HL-60/S4 treated with retinoic acid at 250 ng/mL for 4 days and 3 days (cell line): ENCODE results near the gene FLNC.

ENCODE experiments used
- in situ Hi-C: fragments of 300-500 bp; cut with MboI; formaldehyde crosslinking; loops from 2 replicates; pipeline ENCODE4 v1.7.0; 2022; ENCODE audit warnings: low sequenced_read_pairs

Gene FLNC

GRCh38 chr7:128875523-128875948 is 45.3 kb downstream of the FLNC start:
- in situ Hi-C loops: loop anchor here (25.0 kb wide), 1 partner anchor 263 kb away; no protein-coding TSS in a partner anchor

GRCh38 chr7:128876127-128876526 is 45.9 kb downstream of the FLNC start:
- in situ Hi-C loops: loop anchor here (25.0 kb wide), 1 partner anchor 264 kb away; no protein-coding TSS in a partner anchor

GRCh38 chr7:128876586-128876977 is 46.4 kb downstream of the FLNC start:
- in situ Hi-C loops: loop anchor here (25.0 kb wide), 1 partner anchor 264 kb away; no protein-coding TSS in a partner anchor

- in situ Hi-C loops: loop anchor here (25.0 kb wide), 1 partner anchor 265 kb away; no protein-coding TSS in a partner anchor
Measured at GRCh38 chr7:128876978-128877755, 47.0 kb downstream of the FLNC start.

- in situ Hi-C loops: loop anchor here (25.0 kb wide), 1 partner anchor 265 kb away; no protein-coding TSS in a partner anchor
Measured at GRCh38 chr7:128877756-128878120, 47.5 kb downstream of the FLNC start.

GRCh38 chr7:128878226-128879105 is 48.3 kb downstream of the FLNC start:
- in situ Hi-C loops: loop anchor here (25.0 kb wide), 1 partner anchor 266 kb away; no protein-coding TSS in a partner anchor

GRCh38 chr7:128879461-128879938 is 49.3 kb downstream of the FLNC start:
- in situ Hi-C loops: loop anchor here (25.0 kb wide), 1 partner anchor 267 kb away; no protein-coding TSS in a partner anchor

- in situ Hi-C loops: loop anchor here (25.0 kb wide), 1 partner anchor 268 kb away; no protein-coding TSS in a partner anchor
Measured at GRCh38 chr7:128879939-128880746, 49.9 kb downstream of the FLNC start.

- in situ Hi-C loops: loop anchor here (25.0 kb wide), 1 partner anchor 269 kb away; no protein-coding TSS in a partner anchor
Measured at GRCh38 chr7:128880791-128881457, 50.7 kb downstream of the FLNC start.

GRCh38 chr7:128881458-128882125 is 51.4 kb downstream of the FLNC start:
- in situ Hi-C loops: loop anchor here (25.0 kb wide), 1 partner anchor 269 kb away; no protein-coding TSS in a partner anchor

- in situ Hi-C loops: loop anchor here (25.0 kb wide), 1 partner anchor 270 kb away; no protein-coding TSS in a partner anchor
Measured at GRCh38 chr7:128882134-128882533, 51.9 kb downstream of the FLNC start.

GRCh38 chr7:128883622-128884448 is 53.6 kb downstream of the FLNC start:
- in situ Hi-C loops: loop anchor here (25.0 kb wide), 1 partner anchor 272 kb away; no protein-coding TSS in a partner anchor

- in situ Hi-C loops: loop anchor here (25.0 kb wide), 1 partner anchor 272 kb away; no protein-coding TSS in a partner anchor
Measured at GRCh38 chr7:128884561-128885369, 54.6 kb downstream of the FLNC start.

- in situ Hi-C loops: loop anchor here (25.0 kb wide), 1 partner anchor 273 kb away; no protein-coding TSS in a partner anchor
Measured at GRCh38 chr7:128885370-128886187, 55.4 kb downstream of the FLNC start.

- in situ Hi-C loops: loop anchor here (25.0 kb wide), 1 partner anchor 274 kb away; no protein-coding TSS in a partner anchor
Measured at GRCh38 chr7:128886391-128887168, 56.4 kb downstream of the FLNC start.
